ENCODE measurements around the gene MYCBPAP. TPM values are rescaled to one million over a fixed set of nuclear protein-coding genes. Genes with fewer than 3 reads are reported as not detected.

The MYCBPAP gene, protein sequence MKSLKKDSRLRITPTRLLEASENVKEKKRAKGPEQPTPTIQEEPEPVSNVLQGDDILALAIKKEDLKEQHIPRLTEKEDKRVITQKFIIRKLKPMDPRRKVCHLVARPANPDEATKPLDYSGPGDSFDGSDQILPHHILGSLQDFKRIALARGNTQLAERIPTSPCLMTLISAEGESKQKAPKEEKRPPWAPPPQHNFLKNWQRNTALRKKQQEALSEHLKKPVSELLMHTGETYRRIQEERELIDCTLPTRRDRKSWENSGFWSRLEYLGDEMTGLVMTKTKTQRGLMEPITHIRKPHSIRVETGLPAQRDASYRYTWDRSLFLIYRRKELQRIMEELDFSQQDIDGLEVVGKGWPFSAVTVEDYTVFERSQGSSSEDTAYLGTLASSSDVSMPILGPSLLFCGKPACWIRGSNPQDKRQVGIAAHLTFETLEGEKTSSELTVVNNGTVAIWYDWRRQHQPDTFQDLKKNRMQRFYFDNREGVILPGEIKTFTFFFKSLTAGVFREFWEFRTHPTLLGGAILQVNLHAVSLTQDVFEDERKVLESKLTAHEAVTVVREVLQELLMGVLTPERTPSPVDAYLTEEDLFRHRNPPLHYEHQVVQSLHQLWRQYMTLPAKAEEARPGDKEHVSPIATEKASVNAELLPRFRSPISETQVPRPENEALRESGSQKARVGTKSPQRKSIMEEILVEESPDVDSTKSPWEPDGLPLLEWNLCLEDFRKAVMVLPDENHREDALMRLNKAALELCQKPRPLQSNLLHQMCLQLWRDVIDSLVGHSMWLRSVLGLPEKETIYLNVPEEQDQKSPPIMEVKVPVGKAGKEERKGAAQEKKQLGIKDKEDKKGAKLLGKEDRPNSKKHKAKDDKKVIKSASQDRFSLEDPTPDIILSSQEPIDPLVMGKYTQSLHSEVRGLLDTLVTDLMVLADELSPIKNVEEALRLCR
- 0.46 and 0.92 TPM in 2 replicates for total RNA-seq

DNA sequence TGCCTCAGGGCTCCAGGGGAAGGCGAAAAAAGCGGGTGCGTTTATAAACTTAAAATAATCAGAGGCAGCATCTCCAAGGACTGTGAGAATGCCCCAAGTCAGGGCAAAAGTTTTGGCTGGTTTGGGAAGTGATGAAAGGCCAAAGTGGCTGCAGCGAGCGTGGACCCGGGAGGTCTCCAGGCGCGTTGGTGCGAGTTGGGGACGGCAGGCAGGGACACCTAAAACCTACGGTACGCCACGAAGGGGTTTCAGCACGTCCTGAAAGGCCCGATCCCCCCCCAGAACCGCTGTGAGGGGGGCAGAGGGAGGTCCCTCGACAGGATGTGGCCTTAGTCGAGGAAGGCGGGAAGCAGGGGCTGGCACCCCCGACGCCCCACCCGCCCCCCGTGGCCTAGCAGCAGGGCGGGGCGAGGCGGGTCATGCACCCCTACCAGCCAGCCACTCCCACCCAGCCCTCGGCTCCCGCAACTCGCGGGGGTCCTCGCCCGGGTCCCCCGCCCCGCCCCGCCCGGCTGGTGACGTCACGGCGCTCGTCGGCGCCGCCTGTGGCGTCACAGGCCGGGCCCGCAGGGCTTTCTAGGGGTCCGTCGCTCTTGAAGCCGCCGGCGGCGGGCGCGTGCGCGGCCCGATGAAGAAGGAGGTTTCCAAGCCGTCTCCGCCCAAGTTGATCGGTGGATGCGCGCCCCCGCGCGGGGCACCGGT lies at the start of gene MYCBPAP:
MYCBPAP (plus strand) TSS at position 569 of the 702 bp plus-strand sequence. CDS start 236 bp downstream, outside the sequence.
- peak; percentile 41 for DNase-seq (ENCODE audit: low read depth, low spot score)

GRCh38 chr17:50458701-50459676 lies 49.2 kb upstream of the MYCBPAP start:
- no peak for DNase-seq (ENCODE audit: low read depth, low spot score)

- DNase-seq (ENCODE audit: low read depth, low spot score), result no peak
Measured at GRCh38 chr17:50459756-50460155, 48.5 kb upstream of the MYCBPAP start.

DNA sequence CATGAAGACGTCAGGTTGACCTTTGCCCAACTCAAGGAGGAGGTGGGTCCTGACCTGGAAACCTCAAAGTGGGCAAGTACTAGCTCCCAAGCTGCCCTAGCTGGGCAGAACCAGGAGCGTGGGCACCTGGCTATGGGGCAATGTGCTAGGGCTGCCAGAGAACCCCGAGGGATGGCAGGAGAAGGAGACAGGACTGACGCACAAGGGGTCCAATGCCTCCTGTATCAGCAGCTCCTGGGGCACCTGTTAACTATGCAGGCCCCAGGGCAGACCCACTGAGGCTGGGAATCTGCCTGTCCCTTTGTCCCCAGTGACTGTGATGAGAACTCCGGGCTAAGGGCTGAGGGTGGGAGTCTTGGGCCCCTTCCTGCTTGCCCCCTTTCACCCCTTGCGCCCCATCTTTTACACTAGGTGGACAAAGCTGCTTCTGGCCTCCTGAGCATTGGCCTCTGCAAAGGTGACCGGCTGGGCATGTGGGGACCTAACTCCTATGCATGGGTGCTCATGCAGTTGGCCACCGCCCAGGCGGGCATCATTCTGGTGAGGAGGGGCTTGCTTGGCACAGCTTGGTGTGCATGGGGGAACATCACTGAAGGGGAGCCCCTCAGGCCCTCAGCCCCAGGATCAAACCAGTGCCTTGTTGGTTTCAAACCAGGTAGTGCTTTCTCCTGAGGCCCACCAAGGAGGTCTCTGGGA lies 47.3 kb upstream of the MYCBPAP start:
- DNase-seq (ENCODE audit: low read depth, low spot score), result no peak

DNA sequence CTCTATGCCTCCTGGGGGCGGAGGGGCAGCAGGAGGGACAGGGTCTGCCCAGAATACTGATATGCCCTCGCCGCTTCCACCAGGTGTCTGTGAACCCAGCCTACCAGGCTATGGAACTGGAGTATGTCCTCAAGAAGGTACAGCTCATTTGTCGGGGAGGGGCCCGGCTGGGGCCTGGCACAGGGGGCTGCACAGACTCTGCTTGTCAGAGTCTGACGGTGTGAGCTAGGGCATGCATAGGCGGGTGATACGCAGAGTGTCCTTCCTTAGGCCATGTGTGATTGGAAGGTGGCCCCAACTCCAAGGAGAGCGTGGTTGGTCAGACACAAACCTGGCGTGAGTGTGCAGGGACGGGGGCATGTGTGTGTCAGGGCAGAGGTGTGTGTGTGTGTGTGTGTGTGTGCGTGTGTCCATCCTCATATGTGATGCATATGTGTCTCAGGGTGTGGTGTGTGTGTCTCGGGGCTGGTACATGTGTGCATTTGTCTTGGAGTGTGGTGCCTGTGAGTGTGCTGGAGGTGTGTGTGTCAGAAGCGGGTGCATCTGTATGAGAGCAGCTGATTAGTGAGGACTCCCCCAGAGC lies 46.6 kb upstream of the MYCBPAP start:
- no peak for DNase-seq (ENCODE audit: low read depth, low spot score)

DNA sequence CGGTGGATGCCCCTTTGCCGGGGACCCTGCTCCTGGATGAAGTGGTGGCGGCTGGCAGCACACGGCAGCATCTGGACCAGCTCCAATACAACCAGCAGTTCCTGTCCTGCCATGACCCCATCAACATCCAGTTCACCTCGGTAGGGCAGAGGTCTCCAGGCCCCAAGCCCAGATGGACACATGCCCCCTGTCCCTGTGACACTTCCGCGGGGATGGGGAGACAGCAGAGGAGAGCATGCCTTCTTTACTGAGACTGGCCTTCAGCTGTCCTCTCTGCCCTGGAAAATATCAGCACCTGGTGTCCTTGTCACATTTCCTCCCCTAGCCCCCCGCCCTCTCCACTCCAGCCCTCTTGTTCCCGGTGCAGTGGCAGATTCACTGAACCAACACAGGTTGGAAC lies 45.8 kb upstream of the MYCBPAP start:
- DNase-seq (ENCODE audit: low read depth, low spot score), result no peak

DNA sequence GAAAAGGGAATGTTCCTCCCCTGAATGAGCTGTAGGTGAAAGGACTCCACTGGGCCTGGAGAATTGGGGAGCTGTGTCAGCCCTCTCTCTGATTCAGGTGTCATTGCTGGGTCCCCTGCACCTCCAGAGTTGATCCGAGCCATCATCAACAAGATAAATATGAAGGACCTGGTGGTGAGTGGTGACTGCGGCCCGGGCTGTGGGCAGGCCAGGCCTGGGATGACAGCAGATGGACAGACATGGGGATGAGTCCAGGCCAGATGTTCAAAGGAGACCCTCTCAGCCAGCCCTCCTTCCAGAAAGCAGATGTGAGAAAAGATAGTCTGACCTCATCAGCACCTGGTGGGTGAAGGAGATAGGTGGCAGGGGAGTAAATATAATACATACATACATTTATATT lies 44.1 kb upstream of the MYCBPAP start:
- no peak for DNase-seq (ENCODE audit: low read depth, low spot score)

GRCh38 chr17:50464736-50465135 lies 43.5 kb upstream of the MYCBPAP start:
- no peak for DNase-seq (ENCODE audit: low read depth, low spot score)

DNA sequence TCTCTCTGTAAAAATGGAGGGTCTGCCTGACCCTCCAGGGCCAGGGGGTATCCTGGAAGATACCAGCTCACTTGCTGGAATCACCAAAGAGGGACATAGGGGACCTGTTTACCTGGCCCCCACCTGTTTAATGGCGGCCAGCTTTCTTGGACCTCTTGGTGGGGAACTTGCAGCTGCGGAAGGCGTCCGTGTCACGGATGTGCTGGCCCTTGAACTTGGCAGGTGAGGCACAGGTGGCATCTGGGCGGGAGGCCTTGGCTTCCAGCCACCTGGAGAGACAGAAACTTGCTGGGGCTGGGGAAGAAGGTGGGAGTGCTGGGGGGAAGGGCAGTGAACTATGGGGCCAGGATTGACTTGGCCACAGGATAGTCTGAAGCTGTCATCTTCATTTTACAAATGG lies 43.1 kb upstream of the MYCBPAP start:
- DNase-seq (ENCODE audit: low read depth, low spot score), result no peak

DNA sequence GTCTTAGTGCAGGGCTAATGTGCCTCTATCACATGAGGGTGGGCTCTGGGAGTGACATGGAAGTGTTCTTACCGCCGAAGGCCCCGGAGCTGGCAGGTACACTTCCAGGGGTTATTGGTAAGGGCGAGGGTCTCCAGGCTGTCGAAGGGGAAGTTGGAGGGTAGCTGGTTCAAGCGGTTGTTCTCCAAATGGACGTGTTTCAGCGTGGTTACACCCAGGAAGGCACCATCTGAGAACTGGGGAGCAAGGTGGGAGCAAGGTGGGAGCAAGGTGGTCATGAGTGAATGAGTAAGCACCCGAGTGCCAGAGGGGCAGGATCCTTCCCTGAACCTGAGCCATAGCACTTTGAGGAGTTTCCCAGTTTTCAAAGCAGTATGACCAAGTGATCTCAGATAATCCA lies 42.6 kb upstream of the MYCBPAP start:
- no peak for DNase-seq (ENCODE audit: low read depth, low spot score)

DNA sequence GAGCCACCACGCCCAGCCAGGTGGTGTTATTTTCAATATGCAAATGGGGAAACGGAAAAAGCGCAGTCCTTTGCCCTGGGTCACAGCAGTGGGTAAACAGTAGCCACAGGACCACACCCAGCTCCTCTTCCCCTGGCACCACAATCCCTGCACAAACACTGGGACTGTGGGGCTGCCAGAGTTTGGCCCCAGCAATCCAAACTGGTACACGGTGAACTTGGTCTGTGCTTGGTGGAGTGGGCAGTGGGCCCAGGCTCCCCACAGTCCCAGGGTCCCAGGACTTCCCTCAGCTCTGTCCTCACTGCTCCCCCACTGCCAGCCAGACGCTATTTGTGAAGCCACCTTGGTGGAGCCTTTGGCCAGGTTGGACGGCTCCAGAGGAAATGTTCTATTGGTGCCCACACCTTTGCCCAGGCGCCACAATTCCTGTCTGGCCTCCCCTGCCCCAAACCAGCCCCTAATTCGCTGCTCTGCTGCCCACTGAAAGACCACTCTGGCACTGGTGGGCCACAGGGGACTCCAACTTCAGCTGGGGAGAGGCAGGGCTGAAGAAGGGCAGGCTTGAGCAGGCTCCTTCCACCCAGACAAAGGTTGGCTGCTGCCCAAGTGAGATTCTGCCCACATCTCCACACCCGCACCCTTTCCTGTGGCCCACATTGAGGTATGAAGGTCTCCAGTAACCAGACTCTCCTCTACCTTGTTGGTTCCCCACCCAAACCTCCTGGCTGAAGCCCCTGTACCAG lies 41.7 kb upstream of the MYCBPAP start:
- no peak for DNase-seq (ENCODE audit: low read depth, low spot score)

DNA sequence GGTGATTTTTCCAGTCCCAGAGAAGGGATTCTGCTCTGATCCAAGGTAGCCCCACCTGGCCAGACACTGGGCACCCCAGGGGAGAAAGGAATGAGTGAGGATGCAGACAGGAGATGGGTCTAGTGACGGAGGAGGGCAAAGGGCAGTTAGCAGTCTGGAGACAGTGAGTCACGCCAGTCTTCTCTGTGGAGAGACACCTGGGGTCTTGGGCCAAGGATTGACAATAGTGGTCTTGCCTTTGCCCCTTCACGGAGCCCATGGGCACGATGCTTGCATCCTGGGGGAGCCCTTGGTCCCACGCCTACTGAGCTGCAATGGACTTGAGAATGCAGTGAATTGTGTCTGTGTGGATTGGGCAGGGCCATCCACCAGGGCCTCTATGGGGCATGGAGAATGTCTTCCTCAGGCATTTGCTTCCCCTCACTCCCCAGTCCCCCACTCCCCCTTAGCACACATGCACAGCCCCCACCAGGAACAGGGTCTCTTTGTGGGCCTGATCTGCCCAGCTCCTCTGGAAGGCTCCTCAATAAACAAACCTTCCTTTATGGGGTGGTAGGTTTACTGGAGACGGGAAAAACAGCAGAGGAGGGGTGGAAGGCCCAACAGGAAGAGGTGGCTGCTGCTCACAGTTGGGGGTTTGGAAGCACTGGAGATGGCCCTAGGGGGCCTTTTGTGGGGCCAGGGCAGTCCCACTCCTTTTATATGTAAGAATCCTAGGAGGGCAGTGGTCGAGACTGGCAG lies 41.0 kb upstream of the MYCBPAP start:
- no peak for DNase-seq (ENCODE audit: low read depth, low spot score)

- DNase-seq (ENCODE audit: low read depth, low spot score), result no peak
Measured at GRCh38 chr17:50467855-50468303, 40.4 kb upstream of the MYCBPAP start.

- no peak for DNase-seq (ENCODE audit: low read depth, low spot score)
Measured at GRCh38 chr17:50468304-50469207, 39.7 kb upstream of the MYCBPAP start, which contains the start of gene CHAD. TSS of gene CHAD (minus strand) at chr17:50468880. CDS start at chr17:50468813, 67 bp downstream.

- no peak for DNase-seq (ENCODE audit: low read depth, low spot score)
Measured at GRCh38 chr17:50469208-50469605, 39.0 kb upstream of the MYCBPAP start.

- DNase-seq (ENCODE audit: low read depth, low spot score), result no peak
Measured at GRCh38 chr17:50469671-50470305, 38.5 kb upstream of the MYCBPAP start.
